Ammon's horn (tissue), 1 donor: ENCODE data around the gene CYFIP1.
"Not testable (repeated sequence)": the region's sequence is repeated elsewhere in the genome, so short reads cannot be mapped to it uniquely, and the experiment has no call there.

Experiments used
- DNase-seq: peaks from one replicate; pipeline ENCODE4 v3.0.0-alpha.2; 2016; ENCODE audit warnings: low spot score

Gene CYFIP1

GRCh38 chr15:22980189-22981050 is at the start of gene CYFIP1:
TSS of gene CYFIP1 (minus strand) at chr15:22980368. CDS start at chr15:22947285, 33,083 bp downstream.
- DNase-seq, result peak; percentile 69

DNA sequence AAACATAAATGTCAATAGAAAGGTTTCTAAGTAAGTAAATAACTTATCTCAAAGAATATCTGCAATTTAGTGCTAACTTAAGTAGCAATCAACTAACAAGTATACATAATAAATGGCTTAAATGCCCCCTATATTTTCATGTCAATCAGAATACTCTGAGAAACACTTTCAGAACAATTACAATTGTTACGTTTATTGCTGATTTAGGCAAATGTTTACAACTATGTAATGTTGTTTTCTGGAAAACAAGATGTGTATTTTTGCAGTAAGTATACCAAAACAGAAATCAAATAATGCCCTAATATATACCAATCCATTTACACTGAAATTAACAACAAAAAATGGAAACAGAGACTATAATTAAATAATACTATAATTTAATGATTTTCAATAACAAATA is 46.0 kb upstream of the CYFIP1 start:
- DNase-seq, result no peak

GRCh38 chr15:23022156-23022555 is 42.0 kb upstream of the CYFIP1 start:
- DNase-seq, result no peak

DNA sequence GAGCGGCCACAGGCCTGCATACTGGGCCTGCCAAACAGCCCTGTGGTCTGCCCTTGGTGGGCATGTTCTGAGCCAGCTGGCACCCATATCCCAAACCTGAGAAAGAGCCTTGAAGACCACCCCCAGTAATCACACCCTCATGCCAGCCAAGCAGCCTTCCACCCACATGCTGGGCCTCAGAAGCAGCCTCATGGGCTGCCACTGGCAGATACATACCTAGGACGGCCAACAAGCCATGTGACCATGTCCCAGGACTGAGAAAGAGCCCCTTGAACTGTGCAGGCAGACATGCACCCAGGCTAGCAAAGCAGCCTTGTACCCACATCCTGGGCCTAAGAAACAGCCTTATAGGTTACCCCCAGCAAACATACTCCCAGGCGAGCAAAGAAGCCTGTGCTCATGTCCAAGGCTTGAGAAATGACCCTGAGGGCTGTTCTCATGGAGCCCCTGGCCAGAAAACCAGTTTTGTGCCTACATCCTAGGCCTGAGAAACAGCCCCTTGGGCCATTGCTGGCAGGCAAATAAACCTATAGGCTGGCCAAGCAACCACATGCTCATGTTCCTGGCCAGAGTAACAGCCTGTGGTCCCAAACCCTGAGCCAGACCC is 34.3 kb upstream of the CYFIP1 start:
- no peak for DNase-seq

DNA sequence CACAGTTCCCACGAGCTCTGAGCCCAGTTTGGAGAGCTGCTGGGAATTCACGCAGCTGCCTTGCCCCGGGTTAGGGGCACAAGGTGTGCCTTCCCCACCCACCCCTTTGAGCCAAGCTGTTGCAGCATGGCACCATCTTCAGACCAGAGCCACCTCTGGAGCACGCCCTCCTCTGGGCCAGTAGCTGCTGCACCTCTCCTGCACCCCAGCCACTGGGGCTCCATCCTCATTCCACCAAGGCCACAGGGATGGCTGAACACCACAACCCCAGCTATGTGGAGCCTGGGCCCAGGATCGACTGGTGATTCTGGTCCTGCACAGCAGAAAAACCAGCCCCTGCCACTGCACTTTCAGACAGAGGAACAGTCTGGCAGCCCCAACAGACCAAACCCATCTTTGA is 33.5 kb upstream of the CYFIP1 start:
- DNase-seq, result no peak

- DNase-seq, result not testable (repeated sequence)
Measured at GRCh38 chr15:23012616-23013015, 32.4 kb upstream of the CYFIP1 start.

DNA sequence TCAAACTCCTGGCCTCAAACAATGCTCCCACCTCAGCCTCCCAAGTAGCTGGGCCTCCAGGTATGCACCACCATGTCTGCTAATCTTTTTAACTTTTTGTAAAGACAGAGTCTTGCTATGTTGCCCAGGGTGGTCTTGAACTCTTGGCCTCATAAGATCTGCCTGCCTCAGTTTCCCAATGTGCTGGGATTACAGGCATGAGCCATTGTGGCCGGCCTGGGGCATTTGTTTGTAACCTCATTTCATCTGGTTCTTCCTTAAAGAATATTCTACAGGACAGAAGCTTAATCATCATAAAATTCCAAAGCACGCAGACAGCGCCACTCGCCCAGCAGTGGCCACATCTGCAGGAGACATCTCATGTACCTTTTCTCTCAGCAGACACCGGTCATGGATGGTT is 23.6 kb upstream of the CYFIP1 start:
- no peak for DNase-seq

- no peak for DNase-seq
Measured at GRCh38 chr15:23002920-23003319, 22.8 kb upstream of the CYFIP1 start.

- no peak for DNase-seq
Measured at GRCh38 chr15:22995795-22996194, 15.6 kb upstream of the CYFIP1 start.

DNA sequence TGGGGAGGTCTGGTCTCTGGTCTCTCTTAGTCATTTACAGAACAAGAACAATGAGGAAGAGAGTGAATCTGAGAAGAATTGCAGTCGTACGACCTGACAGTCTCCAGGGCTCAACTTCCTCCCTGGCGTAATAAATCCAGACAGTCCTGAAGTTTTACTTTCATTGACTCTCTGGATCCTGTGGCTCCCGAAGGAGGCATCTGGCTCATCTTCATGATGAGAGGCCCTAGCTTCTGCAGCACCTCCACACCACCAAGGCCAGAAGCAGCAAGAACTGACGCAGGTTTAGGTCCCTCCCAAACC is 11.8 kb upstream of the CYFIP1 start:
- no peak for DNase-seq

DNA sequence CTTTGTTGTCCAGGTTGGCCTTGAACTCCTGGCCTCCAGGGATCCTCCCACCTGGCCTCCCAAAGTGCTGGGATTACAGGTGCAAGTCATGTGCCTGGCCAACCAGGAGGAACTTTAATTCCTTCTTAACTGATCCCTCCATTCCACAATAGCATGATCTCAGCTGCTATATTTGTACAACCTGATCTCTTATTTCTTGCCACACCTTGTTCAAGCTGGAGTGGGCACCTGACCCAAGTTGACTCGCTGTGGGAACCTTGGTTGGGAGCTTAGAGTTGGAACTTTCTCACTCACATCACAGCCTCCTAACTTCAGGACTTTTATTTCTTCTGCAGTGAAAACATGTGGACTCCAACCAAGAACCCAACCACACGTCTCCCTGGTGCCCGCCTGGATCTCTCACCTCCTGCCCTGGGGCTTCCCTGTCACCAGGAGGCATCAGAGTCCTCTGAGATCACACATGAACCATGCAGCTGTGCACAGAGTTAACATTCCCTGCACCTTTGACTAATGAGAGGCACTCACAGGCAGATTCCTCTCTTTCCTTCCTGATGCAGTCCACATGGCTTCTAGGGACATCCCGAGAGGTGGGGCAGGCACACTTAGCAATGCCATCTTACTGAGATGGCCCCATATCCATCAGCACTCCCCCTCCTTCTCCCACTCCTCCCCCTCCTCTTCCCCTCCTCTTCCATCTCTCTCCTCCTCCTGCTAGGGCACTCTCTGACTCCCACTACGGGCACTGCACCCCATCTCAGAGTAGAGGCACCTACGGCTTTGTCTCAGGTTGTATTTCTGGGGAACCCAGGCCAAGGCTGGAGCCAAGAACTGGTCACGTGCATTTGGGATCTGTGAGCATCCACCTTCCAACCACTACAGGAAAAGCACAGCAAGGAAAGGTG is 9.7 kb upstream of the CYFIP1 start:
- no peak for DNase-seq

DNA sequence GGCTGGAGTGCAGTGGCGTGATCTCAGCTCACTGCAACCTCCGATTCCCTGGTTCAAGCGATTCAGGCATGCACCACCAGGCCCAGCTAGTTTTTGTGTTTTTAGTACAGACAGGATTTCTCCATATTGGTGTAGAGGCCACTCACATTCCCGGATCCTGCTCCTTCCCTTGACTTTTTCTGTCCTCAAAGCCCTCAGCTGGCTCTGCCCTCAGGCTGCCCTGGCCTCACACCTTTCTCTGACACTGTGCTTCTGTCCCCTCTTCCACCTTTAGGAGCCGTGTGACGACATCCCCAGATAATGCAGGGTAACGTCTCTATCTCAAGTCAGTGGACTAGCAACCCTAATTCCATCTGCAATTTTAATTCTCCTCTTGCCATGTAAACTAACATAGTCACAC is 8.6 kb upstream of the CYFIP1 start:
- DNase-seq, result no peak

GRCh38 chr15:22981931-22982330 is 1.8 kb upstream of the CYFIP1 start:
- not testable (repeated sequence) for DNase-seq

DNA sequence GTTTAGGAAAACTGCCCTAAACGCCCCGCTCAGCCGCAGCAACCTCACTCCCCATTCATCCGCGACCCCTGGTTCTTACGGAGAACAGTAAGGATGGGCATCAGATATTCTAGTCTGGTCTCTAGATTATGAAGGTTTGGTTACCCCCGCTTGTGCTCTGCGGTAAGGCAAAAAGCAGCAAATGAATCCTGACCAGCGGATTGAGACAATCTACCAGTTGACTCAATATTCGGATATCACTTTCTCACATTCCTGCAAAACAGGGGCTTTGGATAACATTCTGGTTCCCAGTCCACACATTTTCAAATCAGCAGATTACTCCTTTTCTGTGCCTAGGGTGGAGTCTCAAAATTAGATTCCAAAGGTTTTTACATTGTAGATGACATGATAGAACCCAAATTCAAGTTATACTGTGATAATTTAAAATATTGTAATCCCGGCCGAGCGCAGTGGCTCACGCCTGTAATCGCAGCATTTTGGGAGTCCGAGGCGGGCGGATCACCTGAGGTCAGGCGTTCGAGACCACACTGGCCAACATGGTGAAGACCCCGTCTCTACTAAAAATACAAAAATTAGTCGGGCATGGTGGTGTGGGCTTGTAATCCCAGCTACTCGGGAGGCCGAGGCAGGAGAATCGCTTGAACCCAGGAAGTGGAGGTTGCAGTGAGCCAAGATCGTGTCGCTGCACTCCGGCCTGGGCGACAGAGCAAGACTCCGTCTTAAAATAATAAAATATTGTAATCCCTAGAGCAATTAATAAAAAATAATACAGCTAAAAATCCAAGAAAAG is 1.1 kb upstream of the CYFIP1 start:
- DNase-seq, result no peak

DNA sequence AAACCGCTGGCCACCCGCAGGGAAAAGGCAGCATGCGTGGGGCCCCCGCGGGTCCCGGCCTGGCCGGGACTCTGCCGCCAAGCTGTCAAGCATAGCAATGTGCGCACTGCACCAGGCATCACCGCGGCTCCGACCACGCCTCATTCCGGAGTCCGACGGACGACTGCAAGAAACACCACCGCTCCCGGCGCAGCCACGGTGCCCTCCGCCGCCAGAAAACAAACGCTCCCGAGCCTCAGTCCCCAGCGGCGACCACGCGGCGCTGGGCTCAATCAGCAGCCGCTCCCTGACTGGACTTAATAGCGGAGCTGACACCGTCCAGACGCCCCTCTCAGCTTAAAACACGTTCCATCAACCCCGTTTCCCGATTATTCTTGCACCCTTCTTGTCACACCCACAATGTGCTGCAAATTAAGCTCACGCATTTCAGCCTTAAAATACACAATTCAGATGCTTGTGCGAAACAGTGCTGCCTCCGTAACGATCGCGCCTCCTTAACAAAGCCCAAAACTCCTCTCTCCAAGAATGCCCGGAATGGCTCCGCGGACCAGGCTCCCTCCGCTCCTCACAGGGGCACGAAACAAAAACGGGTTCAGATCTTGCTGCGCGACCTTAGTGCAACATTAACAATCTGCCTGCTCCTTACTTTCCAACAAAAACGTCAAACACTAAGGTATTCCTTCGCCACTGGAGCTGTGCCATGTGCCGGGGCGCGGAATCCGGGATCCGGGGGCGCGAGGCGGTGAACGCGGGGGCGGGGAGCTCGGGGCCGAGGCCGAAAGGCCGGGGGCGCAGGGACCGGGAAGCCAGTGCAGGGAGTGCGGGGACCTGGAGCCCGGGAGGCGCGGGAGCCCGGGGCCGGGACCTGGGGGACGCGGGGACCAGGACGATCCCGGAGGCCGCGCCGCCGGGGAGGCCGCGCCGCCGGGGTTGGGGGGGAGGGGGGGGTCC is 655 bp downstream of the CYFIP1 start:
- no peak for DNase-seq

DNA sequence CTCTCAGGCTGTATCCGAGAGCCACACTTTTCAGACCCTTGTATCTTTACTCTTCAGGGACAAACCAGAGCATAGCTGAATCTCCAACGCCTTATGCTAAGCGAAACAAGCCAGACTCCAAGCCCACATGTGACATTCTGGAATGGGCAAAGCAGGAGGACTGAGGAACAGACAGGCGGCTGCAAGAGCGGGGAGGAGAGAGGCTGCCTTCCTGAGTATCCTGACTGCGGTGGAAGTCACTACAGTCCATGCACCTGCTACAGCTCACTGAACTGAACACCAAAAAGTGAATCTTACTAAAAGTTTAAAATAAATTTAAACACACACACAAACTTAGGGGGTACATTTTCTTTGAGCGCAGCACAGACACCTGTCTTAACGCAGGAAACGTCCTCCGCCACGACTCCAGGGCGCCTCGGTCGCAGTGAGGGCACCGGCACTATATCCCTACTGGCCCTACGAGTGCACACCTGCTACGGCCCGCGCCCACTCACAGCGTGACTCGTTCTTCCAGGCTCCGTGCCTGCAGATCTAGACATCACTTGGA is 1.4 kb downstream of the CYFIP1 start:
- no peak for DNase-seq

- peak; percentile 67 for DNase-seq
Measured at GRCh38 chr15:22974745-22975144, 5.4 kb downstream of the CYFIP1 start.

- no peak for DNase-seq
Measured at GRCh38 chr15:22973987-22974386, 6.2 kb downstream of the CYFIP1 start.

GRCh38 chr15:22973286-22973685 is 6.9 kb downstream of the CYFIP1 start:
- DNase-seq, result peak; percentile 58

DNA sequence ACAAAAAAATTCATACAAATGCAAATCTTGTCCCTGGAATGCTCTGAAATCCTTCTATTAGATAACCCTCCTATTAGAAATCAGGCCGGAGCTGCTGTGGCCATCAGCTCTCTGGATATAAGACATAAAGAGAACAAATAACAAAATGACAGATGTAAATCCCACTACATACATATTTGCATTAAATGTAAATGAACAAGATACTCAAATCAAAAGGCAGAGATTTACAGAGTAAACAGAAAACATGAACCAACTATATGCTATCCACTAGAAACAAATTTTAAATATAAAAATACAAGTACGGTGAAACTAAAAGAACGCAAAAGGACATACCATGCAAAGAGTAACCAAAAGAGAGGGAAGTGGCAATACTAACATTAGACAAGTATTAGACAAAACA is 10.7 kb downstream of the CYFIP1 start:
- no peak for DNase-seq
